NB4 (cell line): ENCODE results near the gene SPATS2.
"Not testable (repeated sequence)": the region's sequence is repeated elsewhere in the genome, so short reads cannot be mapped to it uniquely, and the experiment has no call there.

Experiments used
- DNase-seq: peaks from one replicate; pipeline ENCODE4 v3.0.0; 2010; ENCODE audit warnings: low read depth
- H3K4me3 ChIP-seq: one replicate; pipeline ENCODE4 v1.5.1; 2011; ENCODE audit warnings: mild to moderate bottlenecking, low read depth, low read length, moderate library complexity
- CTCF ChIP-seq: IDR thresholded peaks from one replicate; pipeline ENCODE4 v1.5.1; 2012; ENCODE audit warnings: low read depth, low read length
- MAX ChIP-seq: IDR thresholded peaks from 2 replicates; pipeline ENCODE4 v1.6.1; 2011; ENCODE audit warnings: low read depth, low read length
- MYC ChIP-seq: IDR thresholded peaks from 2 replicates; pipeline ENCODE4 v1.6.1; 2011; ENCODE audit warnings: low read depth, low read length
- POLR2A ChIP-seq: IDR thresholded peaks from 2 replicates; pipeline ENCODE4 v1.6.1; 2011; ENCODE audit warnings: mild to moderate bottlenecking; ENCODE audit not compliant: insufficient read length; ENCODE audit errors: extremely low read depth

SPATS2 gene

GRCh38 chr12:49367381-49368239 is at the start of gene SPATS2:
Gene SPATS2 (plus strand): TSS chr12:49367462. CDS start chr12:49461013, 93,551 bp downstream.
- DNase-seq, result no peak
- TF ChIP-seq MYC (no peak), POLR2A (peak; percentile 1)
- H3K4me3 ChIP-seq, result peak within 1 kb of the TSS; percentile 81

GRCh38 chr12:49320411-49321103 is 46.7 kb upstream of the SPATS2 start:
- not testable (repeated sequence) for DNase-seq, H3K4me3 ChIP-seq

GRCh38 chr12:49322367-49322707 is 44.9 kb upstream of the SPATS2 start:
- H3K4me3 ChIP-seq, result peak overlapping the region; percentile 73
- TF ChIP-seq MYC (no peak; the same call in 1 of the 2 replicates), MAX (no peak), CTCF (no peak), POLR2A (no peak)
- no peak for DNase-seq

- H3K4me3 ChIP-seq, result peak within 1 kb of the TSS; percentile 93
- TF ChIP-seq CTCF (no peak), MYC (peak; percentile 36; the same call in 1 of the 2 replicates), POLR2A (peak; percentile 79), MAX (peak; percentile 11)
- DNase-seq, result peak; percentile 99
Measured at GRCh38 chr12:49322708-49323523, 44.3 kb upstream of the SPATS2 start, which contains the start of gene TROAP. Gene TROAP (plus strand): TSS chr12:49323255. CDS start chr12:49323609, 354 bp downstream.

- DNase-seq, result no peak
- H3K4me3 ChIP-seq, result peak overlapping the region; percentile 93
- TF ChIP-seq POLR2A (no peak), MYC (no peak), CTCF (no peak), MAX (no peak)
Measured at GRCh38 chr12:49323524-49324097, 43.7 kb upstream of the SPATS2 start.

GRCh38 chr12:49325606-49326005 is 41.7 kb upstream of the SPATS2 start:
- no peak for DNase-seq
- no peak overlapping the region for H3K4me3 ChIP-seq
- TF ChIP-seq MYC (no peak), POLR2A (no peak), MAX (no peak), CTCF (no peak)
